Measurements from ENCODE around the gene CALHM2.

The CALHM2 gene

DNA sequence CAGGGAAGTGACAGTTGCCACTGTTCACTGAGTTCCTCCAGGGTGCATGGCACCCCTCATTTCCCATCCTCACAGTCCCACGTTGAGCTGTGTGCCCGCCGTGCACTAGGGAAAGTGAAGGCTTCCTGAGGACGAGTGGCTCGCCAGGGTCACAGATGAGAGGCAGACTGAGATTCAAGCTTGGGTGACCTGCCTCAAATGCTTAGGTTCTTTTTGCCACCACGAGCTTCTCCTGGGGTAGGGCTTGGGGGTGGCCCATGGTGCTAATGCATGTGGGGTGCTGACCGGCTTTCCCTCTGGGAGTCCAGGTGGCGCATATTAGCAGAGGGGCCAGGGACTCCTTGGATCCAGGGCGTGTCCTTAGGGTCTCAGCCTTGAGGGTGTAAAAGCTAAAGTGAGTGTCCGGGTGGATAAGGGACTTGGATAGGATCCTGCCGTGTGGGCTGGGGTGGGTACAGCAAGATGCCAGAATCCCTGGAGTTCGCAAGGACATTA lies 1.9 kb downstream of the CALHM2 start:
- Mint-ChIP-seq H3K36me3 (peaks cover 58% of the 10 kb centered on the region), H3K9me3 (no peaks in the 10 kb centered on the region), H3K4me1 (peaks cover 76% of the 10 kb centered on the region), H3K27me3 (no peaks in the 10 kb centered on the region), H3K4me3 (peak overlapping the region; percentile 99), H3K27ac (peak overlapping the region; percentile 91)
- DNase-seq: no peak
- CTCF ChIA-PET: interaction anchor here (0.5 to 5.2 kb wide), 7 partner anchors 17 to 143 kb away, joined by 3 to 34 read pairs (median 5); no protein-coding TSS in a partner anchor

DNA sequence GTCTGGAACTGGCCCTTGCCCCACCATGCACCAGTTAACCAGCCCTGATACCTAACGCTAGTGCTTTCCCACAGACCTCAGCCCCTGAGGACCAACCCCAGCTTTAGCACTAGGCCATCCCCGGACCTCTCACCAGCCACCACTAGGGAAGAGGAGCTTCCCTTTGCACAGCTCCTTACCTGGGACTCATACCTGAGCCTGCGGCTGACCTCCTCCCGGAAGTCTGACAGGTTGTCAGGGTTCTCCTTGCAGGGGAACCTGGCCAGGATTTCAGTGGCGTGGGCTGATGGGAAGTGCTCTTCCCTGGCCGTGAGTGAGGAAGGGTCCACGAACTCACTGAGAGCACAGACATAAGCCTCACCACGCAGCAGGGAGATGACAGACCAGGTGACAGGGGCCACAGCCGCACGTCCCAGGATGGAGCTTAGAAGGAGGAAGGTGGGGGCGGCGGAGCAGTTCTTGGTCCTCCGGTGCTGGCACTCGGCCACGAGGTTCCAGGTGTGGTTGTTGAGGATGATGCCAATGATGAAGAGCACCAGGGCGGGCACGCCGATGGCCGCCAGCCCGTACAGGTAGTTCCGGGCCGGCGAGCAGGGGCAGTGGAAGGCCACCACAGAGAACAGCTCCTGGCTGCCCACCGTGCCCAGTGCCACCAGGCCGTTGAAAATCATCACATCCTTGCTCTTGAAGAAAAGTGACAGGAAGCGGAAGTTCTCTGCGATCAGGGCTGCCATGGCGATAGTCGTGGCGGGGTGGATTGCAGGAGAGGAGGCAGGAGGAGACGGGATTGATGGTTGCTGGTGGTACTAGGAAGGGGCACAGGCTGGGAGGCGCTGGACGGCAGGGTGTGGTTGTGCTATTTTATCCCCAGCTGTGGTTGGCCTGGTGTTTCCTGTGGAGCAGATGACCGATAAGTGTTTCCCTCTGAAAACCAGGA lies 2.7 kb downstream of the CALHM2 start:
- no peaks in the 10 kb centered on the region for H3K9me3 Mint-ChIP-seq
- peaks cover 65% of the 10 kb centered on the region for H3K36me3 Mint-ChIP-seq
- peak overlapping the region; percentile 99 for H3K4me3 Mint-ChIP-seq
- no peak for DNase-seq
- CTCF ChIA-PET: interaction anchor here (0.5 to 5.2 kb wide), 5 partner anchors 25 to 143 kb away, joined by 3 to 34 read pairs (median 5); no protein-coding TSS in a partner anchor
- peaks cover 77% of the 10 kb centered on the region for H3K4me1 Mint-ChIP-seq
- H3K27me3 Mint-ChIP-seq: no peaks in the 10 kb centered on the region
- peak overlapping the region; percentile 86 for H3K27ac Mint-ChIP-seq

DNA sequence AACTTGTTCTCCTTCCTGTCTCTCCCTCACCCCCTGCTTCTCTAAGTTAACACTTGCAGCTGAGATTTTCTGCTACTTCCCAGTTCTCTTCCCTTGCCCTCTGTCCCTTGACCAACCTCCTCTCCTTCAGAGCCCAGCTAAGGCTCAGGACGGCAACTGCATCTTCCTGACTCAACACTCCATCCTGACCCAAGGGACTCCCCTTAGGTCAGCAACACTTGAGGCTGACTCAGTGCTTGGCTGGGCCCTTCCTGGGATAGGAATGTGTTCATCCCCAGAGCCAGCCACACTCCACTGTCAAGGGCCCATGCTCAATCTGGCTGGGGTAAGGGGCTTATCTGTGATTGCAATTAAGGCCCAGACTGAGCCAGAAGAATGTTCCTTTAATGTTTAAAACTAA lies 3.4 kb downstream of the CALHM2 start:
- peak overlapping the region; percentile 53 for H3K27ac Mint-ChIP-seq
- peaks cover 70% of the 10 kb centered on the region for H3K4me1 Mint-ChIP-seq
- peaks cover 72% of the 10 kb centered on the region for H3K36me3 Mint-ChIP-seq
- CTCF ChIA-PET: interaction anchor here (1.8 to 5.2 kb wide), 3 partner anchors 24 to 36 kb away, joined by 5 to 34 read pairs (median 33); no protein-coding TSS in a partner anchor
- no peak for DNase-seq
- no peaks in the 10 kb centered on the region for H3K9me3 Mint-ChIP-seq
- peak overlapping the region; percentile 99 for H3K4me3 Mint-ChIP-seq
- H3K27me3 Mint-ChIP-seq: no peaks in the 10 kb centered on the region

DNA sequence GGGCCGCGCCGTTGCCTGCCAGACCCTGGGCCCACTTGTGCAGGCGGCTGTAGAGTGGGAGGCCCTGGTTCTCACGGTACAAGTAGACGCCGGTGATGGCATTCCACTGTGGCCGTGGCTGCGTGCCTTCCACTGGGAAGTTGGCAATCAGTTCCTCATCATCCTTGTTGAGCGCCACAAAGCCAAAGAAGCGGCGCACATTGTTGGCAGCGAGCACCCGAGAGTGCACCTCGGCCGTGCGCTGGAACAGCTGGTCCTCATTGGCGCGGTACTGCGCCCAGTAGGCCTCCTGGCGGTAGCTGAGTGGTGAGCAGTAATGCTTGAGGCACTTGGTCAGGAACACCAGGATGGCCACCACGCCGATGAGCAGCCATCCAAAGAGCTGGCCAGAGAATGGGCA lies 5.0 kb downstream of the CALHM2 start:
- peak overlapping the region; percentile 31 for H3K4me3 Mint-ChIP-seq
- H3K36me3 Mint-ChIP-seq: peaks cover 82% of the 10 kb centered on the region
- CTCF ChIA-PET: no interaction called here
- no peaks in the 10 kb centered on the region for H3K9me3 Mint-ChIP-seq
- H3K27ac Mint-ChIP-seq: peak overlapping the region; percentile 66
- no peaks in the 10 kb centered on the region for H3K27me3 Mint-ChIP-seq
- DNase-seq: no peak
- H3K4me1 Mint-ChIP-seq: peaks cover 56% of the 10 kb centered on the region

DNA sequence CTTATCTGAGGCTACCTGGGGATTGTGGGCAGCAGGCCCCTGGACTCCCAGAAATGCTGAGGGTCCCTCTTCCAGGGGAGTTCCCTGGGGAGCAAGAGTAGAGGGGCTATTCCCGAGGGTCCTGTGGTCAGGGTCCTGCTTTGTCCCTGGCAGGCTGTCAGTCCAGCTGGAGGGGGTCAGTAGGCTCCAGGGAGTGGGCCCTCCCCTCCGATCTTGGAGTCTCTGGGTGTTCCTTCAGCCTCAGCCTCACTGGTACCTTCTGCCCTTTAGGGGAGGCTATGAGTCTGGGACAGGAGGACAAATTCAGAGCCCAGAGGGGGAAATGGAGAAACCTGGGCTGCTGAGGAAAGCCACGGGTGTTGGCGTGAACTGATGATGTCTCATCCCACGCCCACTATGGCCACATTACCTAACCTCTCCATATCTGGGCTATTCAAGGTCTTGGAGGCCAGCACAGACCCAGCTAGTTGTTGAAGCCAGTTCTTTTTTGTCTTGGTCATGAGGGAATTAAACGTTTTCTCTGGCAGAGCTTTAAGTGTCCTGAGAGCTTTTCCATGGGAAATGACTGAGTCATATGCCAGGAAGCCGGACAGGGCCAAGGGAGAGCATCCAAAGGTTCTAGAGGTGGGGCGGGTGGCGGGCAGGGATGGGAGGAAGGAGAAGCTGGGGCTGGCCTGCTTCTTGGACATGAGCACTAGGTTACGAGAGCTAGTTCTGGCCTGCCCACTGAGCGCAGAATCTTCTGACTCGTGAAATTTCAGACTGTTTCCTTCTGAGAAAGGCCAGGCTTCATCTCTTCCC lies 6.2 kb downstream of the CALHM2 start:
- H3K27ac Mint-ChIP-seq: peak overlapping the region; percentile 64
- H3K36me3 Mint-ChIP-seq: peaks cover 81% of the 10 kb centered on the region
- peaks cover 50% of the 10 kb centered on the region for H3K4me1 Mint-ChIP-seq
- H3K4me3 Mint-ChIP-seq: no peak overlapping the region
- DNase-seq: no peak
- no peaks in the 10 kb centered on the region for H3K27me3 Mint-ChIP-seq
- H3K9me3 Mint-ChIP-seq: no peaks in the 10 kb centered on the region
- CTCF ChIA-PET: interaction anchor here (1.2 kb wide), 1 partner anchor 39 kb away, joined by 3 read pairs; no protein-coding TSS in a partner anchor

DNA sequence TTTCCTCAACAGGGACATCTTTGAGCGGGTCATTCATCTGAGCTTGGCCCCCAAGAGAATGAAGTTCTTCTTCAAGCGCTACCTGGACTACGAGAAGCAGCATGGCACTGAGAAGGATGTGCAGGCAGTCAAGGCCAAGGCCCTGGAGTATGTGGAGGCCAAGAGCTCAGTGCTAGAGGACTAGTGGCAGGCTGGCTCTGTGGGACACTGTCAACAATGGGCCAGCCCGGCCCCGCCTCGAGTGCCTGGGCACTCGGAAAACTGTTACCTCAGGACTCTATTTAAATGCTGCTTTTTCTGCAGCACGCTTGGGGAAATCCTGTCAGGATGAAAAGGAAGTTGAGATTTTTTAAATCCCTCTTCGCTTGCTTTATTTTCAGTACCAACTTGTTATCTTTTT lies 6.8 kb downstream of the CALHM2 start:
- no peaks in the 10 kb centered on the region for H3K9me3 Mint-ChIP-seq
- H3K36me3 Mint-ChIP-seq: peaks cover 79% of the 10 kb centered on the region
- CTCF ChIA-PET: no interaction called here
- H3K4me1 Mint-ChIP-seq: peaks cover 44% of the 10 kb centered on the region
- H3K4me3 Mint-ChIP-seq: no peak overlapping the region
- H3K27me3 Mint-ChIP-seq: no peaks in the 10 kb centered on the region
- no peak for DNase-seq
- peak overlapping the region; percentile 26 for H3K27ac Mint-ChIP-seq

DNA sequence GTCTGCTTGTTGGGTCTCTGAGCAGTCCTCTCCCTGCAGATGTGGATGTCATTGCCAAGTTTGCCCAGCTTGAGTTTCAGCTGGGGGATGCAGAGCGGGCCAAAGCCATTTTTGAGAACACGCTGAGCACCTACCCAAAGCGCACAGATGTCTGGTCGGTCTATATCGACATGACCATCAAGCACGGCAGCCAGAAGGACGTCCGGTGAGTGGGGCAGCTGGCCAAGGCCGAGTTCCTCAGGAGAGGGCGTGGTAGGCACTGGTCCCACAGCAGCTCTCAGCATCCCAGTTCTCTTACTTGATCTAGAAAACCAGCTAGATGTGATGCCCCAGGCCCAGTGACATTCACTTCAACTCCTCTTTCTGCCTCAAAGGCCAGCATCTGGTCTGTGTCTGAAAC lies 7.7 kb downstream of the CALHM2 start:
- H3K4me1 Mint-ChIP-seq: peaks cover 35% of the 10 kb centered on the region
- DNase-seq: no peak
- H3K27ac Mint-ChIP-seq: peak overlapping the region; percentile 76
- no peaks in the 10 kb centered on the region for H3K9me3 Mint-ChIP-seq
- no peaks in the 10 kb centered on the region for H3K27me3 Mint-ChIP-seq
- no peak overlapping the region for H3K4me3 Mint-ChIP-seq
- CTCF ChIA-PET: interaction anchor here (0.7 kb wide), 1 partner anchor 32 kb away, joined by 4 read pairs; no protein-coding TSS in a partner anchor
- peaks cover 78% of the 10 kb centered on the region for H3K36me3 Mint-ChIP-seq

DNA sequence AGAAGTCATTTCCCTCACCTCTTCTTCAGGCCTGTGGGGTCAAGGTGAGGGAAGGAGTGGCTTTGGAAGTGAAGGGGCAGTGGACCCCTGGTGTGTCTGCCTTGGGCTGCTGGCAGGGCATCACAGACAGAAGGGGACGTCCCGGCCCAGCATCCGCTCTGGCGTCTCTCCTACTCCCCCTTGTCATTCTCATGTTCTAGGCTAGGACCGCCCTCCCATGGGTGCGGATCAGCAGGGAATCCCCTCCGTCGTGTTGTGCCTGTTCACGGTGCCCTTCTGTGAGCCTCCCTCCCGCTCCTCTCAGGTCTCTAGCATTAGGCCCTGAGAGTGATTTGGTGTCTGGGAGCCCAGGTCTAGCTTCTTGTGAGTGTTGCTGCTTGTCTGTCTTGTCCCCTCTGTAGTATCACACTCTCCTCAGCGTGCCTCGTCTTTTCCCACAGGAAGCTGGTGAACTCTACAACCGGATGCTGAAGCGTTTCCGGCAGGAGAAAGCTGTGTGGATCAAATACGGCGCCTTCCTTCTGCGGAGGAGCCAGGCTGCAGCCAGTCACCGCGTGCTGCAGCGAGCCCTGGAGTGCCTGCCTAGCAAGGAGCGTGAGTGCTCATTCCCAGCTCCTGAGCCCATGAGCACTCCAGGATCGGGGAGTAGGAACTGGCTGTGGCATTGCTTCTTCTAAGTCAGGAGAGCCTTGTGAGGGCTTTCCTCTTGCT lies 8.5 kb downstream of the CALHM2 start:
- H3K4me1 Mint-ChIP-seq: peaks cover 27% of the 10 kb centered on the region
- no peaks in the 10 kb centered on the region for H3K27me3 Mint-ChIP-seq
- no peak overlapping the region for H3K4me3 Mint-ChIP-seq
- H3K36me3 Mint-ChIP-seq: peaks cover 74% of the 10 kb centered on the region
- peak overlapping the region; percentile 76 for H3K27ac Mint-ChIP-seq
- no peaks in the 10 kb centered on the region for H3K9me3 Mint-ChIP-seq
- CTCF ChIA-PET: interaction anchor here (2.0 kb wide), 1 partner anchor 42 kb away, joined by 7 read pairs; no protein-coding TSS in a partner anchor
- no peak for DNase-seq

DNA sequence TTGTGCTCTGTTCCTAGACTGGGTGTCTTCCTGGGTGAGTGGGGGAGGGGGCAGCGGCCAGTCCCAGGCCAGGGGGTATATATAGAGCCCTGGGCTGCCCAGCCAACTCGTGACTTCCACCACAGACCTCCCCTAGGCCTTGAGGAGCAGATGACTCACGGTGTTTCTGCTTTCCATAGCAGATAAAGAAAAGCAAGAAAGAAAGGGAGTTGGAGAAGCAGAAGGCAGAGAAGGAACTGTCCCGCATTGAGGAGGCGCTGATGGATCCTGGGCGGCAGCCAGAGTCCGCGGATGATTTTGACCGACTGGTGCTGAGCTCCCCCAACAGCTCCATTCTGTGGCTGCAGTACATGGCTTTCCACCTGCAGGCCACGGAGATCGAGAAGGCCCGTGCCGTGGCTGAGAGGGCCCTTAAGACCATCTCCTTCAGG lies 10.1 kb downstream of the CALHM2 start:
- H3K27me3 Mint-ChIP-seq: no peaks in the 10 kb centered on the region
- DNase-seq: no peak
- CTCF ChIA-PET: interaction anchor here (1.3 to 2.0 kb wide), 2 partner anchors 9 to 44 kb away, joined by 4 to 7 read pairs; no protein-coding TSS in a partner anchor
- peaks cover 71% of the 10 kb centered on the region for H3K36me3 Mint-ChIP-seq
- no peaks in the 10 kb centered on the region for H3K9me3 Mint-ChIP-seq
- H3K27ac Mint-ChIP-seq: peak overlapping the region; percentile 43
- no peak overlapping the region for H3K4me3 Mint-ChIP-seq
- H3K4me1 Mint-ChIP-seq: peaks cover 15% of the 10 kb centered on the region

DNA sequence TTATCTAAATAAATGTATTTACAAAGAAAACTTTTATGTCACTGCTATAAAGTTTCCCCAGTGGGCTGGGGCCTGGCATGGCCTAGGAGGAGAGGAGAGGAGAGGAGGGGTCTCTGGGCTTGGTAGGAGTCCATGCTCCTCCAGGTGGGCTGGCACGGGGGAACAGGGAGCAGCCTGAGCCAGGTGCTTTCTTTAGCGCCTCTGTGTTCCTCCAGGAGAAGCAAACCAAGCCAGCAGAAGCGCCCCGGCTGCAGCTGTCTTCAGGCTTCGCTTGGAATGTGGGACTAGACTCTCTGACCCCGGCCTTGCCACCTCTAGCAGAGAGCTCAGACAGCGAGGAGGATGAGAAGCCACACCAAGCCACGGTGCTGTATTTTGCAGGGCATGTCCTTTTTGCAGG lies 10.6 kb downstream of the CALHM2 start:
- H3K9me3 Mint-ChIP-seq: no peaks in the 10 kb centered on the region
- CTCF ChIA-PET: interaction anchor here (2.0 kb wide), 1 partner anchor 44 kb away, joined by 7 read pairs; no protein-coding TSS in a partner anchor
- peaks cover 72% of the 10 kb centered on the region for H3K36me3 Mint-ChIP-seq

DNA sequence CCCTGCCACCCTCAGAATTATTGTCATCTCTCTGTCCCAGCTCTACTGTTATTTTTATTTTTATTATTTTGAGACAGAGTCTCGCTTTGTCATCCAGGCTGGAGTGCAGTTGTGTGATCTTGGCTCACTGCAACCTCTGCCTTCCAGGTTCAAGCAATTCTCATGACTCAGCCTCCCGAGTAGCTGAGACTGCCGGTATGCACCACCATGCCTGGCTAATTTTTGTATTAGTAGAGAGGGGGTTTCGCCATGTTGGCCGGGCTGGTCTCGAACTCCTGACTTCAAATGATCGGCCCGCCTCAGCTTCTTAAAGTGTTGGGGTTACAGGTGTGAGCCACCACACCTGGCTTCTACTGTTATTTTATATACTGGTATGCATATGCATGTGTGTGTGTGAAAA lies 11.0 kb downstream of the CALHM2 start:
- Mint-ChIP-seq H3K36me3 (peaks cover 70% of the 10 kb centered on the region), H3K27ac (no peak overlapping the region), H3K27me3 (no peaks in the 10 kb centered on the region), H3K4me3 (no peak overlapping the region), H3K4me1 (peaks cover 9% of the 10 kb centered on the region), H3K9me3 (no peaks in the 10 kb centered on the region)
- CTCF ChIA-PET: no interaction called here
- no peak for DNase-seq

More for the DNA sequence above, 10.6 kb downstream of the CALHM2 start:
- H3K27me3 Mint-ChIP-seq: no peaks in the 10 kb centered on the region
- H3K4me3 Mint-ChIP-seq: no peak overlapping the region
- peaks cover 11% of the 10 kb centered on the region for H3K4me1 Mint-ChIP-seq
- no peak for DNase-seq
- peak overlapping the region; percentile 43 for H3K27ac Mint-ChIP-seq

DNA sequence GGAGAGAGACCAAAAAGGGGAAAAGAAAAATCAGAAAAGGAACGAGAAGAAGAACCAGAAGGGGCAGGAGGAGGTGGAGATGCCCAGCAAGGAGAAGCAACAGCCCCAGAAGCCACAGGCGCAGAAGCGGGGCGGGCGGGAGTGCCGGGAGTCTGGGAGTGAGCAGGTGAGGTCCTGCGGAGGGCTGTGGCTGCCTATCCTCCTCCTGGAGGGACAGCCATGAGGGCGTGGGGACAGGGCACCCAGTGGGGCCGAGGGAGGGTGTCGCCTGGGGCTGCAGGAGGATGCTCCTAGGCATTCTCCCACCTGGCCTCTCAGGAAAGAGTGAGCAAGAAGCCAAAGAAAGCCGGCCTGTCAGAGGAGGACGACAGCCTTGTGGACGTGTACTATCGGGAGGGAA lies 11.8 kb downstream of the CALHM2 start:
- CTCF ChIA-PET: interaction anchor here (1.2 kb wide), 1 partner anchor 45 kb away, joined by 4 read pairs; no protein-coding TSS in a partner anchor
- Mint-ChIP-seq H3K9me3 (no peaks in the 10 kb centered on the region), H3K27me3 (no peaks in the 10 kb centered on the region), H3K4me3 (no peak overlapping the region), H3K36me3 (peaks cover 66% of the 10 kb centered on the region), H3K4me1 (peaks cover 5% of the 10 kb centered on the region), H3K27ac (peak overlapping the region; percentile 22)
- DNase-seq: no peak

DNA sequence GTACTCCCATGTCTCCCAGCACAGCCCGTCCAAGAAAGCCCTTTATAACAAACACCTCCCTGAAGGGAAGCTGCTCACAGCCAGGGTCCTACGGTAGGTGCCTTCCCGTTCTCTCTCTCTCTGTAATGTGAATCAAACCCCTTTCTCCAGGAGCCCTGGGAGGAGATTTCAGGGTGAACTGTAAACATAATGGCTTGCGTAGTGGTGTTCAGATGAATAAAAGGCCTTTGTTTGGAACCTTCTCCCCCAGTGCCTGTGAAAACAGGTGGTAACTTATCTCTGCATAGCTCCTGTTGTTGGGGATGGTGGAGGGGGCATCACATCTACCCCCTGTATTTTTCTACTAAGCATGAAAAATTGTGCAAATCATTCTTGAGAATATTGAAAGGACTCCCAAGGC lies 12.4 kb downstream of the CALHM2 start:
- Mint-ChIP-seq H3K27ac (peak overlapping the region; percentile 12), H3K4me3 (no peak overlapping the region), H3K4me1 (peaks cover 3% of the 10 kb centered on the region), H3K9me3 (no peaks in the 10 kb centered on the region), H3K36me3 (peaks cover 61% of the 10 kb centered on the region), H3K27me3 (no peaks in the 10 kb centered on the region)
- CTCF ChIA-PET: interaction anchor here (1.2 kb wide), 1 partner anchor 45 kb away, joined by 4 read pairs; no protein-coding TSS in a partner anchor
- DNase-seq: no peak
